GM10847 (cell line): Measurements from ENCODE around the gene SIAH1.

ENCODE experiments used
- POLR2A ChIP-seq: IDR thresholded peaks from 2 replicates; pipeline ENCODE4 v1.6.1; 2011; ENCODE audit not compliant: insufficient read length; ENCODE audit errors: extremely low read depth

SIAH1 gene

DNA sequence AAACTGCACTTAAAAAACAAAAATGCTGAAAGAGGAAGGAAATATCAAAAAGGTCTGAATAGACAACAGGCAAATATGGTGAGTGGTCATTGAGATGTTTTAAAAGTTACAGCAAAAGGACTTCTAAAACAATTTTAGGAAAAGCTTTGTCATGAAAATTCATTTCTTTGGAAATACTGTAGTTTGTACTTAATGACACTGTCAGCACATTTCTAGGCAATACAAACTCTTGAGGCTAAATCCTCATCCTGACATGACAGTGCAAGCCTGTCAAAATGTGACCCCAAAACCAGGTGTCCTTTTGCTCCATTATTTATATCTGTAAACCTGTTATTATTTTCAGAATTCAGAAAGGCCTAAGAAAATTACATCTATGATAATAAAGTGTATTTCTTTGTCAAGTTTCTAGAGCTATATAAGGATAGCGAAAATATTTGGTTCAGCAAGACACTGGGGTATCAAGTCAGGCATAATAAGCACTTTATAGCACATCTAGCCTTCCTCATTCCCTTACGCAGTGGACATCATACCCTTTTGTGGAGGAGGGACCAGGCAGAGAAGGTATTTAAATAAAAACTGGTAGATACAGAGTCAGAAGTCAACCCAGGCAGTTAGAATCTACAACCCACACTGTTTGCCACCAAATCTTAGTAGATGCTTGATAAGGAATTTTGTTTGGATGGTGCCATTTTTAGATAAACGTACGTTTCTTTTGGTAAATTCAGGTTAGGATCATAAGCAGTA, 28.4 kb downstream of the SIAH1 start:
- no peak for TF ChIP-seq POLR2A

DNA sequence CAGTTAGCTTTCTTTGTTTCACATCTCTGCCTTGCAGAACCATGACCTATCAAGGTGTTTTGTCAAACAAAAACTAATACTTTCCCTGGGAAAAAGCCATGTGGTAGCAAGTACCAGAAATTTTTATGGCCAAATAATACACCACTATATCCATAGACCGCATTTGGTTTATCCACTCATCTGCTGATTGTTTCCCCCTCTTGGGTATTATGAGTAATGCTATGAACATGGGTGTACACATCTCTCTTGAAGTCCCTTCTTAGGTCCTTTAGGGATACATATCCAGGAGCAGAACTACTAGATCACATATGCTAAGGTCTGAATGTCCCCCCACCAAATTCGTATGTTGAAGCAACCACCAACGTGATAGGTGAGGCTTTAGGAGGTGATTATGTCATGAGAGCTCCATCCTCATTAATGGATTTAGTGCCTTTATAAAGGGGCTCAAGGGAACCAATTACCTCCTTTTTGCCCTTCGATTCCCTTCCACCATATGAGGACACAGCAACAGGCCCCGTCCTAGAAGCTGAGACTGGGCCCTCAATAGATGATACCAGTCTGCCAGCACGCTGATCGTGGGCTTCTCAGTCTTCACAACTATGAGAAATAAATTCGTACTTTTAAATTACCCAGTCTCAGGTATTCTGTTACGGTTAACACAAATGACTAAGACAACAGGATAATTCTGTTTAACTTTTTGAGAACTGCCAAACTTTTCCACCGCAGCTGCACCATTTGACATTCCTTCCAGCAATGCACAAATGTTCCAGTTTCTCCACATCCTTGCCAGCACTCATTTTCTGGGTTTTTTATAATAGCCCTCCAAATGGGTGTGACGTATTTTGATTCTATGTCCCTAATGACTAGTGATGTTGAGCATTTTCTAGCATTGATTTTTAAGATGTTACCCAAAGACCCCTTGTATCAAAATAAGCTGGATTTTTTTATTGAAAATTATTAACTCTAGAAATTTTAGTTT, 30.0 kb downstream of the SIAH1 start:
- TF ChIP-seq POLR2A = no peak

DNA sequence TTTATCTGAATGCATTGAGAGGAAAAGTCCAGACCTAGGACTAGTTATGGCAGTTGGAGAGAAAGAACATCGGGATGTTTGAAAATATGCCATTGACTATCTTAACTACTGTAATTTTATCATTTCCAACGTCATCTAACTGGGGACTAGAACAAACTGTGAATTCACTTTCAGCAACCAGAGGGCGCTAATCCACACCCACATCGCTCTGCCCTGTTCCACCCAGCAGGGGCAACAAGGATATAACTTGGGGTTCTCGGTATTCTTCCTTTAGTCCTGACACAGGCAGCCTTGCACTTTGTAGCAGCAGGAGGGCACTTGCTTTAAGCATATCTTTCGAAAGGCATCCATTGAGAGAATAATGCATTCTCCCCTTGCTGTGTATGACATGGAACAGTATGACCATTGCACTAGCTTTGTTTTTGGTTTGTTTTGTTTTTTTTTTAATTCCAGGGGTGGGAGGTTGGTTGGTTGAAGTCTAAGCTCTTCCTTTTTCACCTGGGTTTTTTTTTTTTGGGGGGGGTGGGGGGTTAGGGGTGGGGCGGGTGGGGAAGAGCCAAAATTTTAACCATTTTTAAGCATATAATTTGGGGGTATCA, 31.5 kb downstream of the SIAH1 start:
- no peak for TF ChIP-seq POLR2A

DNA sequence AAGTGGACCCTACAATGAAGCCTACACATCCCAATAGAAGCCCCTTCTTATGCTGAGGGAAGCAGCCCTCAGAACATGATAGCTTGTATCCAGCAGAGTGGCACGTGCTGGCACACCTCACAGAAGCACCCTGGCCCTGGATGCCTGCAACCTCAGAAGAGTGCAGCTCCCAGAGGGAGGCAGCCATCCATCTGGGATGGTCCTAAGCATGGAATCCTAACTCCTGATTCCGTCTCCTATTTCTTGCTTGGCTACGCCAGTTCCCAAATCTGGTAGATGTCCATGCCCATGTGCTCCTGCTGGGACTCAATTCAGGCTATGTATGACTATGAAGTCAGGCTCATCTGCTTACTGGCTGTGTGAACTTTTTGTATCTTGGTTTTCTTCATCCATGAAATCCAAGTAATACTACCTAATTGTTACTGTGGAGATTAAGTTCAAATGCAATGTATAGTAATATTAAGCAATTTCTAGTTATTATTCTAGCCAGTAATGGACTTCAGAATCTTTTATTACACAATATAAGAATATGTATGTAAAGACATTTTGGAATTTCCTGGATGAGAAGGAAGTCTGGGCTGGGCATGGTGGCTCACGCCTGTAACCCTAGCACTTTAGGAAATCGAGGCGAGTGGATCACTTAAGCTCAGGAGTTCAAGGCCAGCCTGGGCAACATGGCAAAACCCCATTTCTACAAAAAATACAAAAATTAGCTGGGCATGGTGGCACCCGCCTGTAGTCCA, 32.4 kb downstream of the SIAH1 start:
- no peak for TF ChIP-seq POLR2A

DNA sequence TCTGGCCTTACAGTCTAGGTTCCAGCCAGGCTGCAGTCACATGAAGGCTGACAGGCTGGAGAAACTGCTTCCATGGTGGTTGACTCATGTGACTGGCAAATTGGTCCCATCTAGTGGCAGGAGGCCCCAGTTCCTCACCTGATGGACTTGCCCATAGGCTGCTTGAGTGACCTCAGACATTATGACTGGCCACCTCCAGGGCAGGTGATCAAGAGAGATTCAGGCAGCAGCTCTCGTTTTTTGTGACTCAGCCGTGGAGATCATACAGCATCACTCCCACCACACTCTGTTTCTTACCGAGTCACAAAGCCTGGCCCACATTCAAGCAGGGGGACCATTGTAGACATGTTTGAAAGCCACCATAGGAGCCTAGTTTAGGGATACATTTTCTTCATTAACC, 34.5 kb downstream of the SIAH1 start:
- TF ChIP-seq POLR2A = no peak

DNA sequence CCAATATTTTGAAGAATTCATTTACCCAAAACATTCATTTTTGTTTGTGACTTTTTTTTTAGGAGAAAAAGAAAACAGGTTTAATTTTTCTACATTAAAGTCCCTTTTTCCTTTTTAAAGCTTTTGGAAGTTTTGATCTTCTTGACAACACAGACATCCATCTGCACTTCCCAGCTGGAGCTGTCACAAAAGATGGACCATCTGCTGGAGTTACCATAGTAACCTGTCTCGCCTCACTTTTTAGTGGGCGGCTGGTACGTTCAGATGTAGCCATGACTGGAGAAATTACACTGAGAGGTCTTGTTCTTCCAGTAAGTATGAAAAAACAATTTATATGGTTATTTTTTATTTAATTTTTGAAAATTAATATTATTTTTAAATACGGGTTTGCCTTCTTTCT, 37.2 kb downstream of the SIAH1 start:
- no peak for TF ChIP-seq POLR2A

DNA sequence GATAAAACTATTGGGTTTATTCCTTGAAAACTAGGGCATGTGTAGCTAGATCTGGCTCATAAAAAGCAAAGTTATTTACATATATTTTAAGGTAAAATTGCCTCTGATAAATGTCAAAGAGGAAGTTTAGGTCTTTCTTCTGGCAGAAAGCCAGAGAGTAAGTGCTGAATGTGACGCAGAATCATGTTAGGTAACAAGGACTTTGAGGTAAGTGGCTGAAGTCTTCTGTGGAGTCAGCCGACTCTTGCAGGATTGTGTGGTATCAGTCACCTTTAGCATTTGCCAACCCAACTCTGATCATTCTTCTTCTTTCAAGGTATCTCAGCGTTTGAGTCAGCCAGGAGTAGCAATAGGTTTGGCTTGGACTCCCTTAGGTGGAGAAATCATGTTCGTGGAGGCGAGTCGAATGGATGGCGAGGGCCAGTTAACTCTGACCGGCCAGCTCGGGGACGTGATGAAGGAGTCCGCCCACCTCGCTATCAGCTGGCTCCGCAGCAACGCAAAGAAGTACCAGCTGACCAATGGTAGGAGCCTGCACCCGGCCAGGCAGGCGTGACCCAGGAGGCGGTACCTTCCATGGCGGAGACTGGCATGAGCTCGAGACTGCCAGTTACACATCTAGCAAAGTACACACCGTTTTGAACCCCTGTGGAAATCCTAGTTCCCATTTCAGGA, 37.9 kb downstream of the SIAH1 start:
- TF ChIP-seq POLR2A = no peak

DNA sequence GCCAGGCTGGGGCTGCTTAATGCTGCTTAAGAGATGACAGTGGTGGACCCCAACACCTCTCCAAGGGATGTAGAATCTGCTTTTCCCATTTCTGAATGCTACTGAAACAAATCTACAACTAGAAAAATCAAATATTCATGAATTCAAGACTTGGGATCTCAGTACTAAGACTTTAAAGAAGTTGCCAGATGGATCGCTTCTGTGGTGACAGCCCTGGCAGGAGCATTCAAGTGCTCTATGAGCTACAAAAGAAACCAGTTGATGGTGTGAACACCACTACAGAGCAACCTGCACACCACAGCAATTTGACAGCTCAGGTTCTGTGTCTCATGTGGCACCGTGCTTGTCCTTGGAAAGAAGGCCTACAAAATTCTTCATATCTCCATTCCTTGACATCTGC, 42.6 kb downstream of the SIAH1 start:
- TF ChIP-seq POLR2A = no peak

DNA sequence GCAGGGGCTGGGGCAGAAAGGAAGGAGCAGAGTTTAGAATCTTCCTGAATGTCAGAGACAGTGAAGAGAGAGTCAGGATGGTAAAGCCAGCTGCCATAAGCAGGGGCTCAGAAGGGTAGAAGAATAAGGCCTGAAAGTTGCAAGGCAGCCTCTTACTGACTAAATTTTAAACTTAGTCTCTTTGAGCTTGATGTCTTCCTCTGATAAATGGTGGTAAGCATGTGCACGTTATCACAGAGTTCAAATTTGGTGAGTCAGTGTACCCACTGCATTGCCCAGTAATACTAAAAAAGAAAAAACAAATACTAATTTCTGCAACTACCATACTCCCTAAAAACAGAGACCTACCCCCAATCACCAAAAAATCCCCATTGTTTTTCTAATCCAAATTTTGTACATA, 45.2 kb downstream of the SIAH1 start:
- TF ChIP-seq POLR2A = no peak

DNA sequence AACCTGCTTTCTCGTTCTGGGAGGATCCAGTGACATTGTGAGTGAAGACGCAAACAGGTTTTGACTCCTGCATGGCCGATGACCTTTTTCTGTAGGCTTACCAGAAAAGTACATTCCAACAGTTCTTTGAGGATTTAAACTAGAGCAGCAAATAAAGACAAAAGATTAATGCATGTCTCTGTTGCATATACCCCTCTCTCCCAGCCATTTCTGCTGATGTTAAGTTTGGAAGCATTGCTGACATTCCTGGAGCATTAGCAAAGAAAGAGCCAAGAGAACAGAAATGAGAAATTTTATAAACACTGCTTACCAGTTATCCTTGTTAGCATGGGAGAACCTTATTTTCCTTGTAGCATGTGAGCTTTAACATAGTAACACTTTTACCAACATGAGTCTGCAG, 49.3 kb downstream of the SIAH1 start:
- no peak for TF ChIP-seq POLR2A

DNA sequence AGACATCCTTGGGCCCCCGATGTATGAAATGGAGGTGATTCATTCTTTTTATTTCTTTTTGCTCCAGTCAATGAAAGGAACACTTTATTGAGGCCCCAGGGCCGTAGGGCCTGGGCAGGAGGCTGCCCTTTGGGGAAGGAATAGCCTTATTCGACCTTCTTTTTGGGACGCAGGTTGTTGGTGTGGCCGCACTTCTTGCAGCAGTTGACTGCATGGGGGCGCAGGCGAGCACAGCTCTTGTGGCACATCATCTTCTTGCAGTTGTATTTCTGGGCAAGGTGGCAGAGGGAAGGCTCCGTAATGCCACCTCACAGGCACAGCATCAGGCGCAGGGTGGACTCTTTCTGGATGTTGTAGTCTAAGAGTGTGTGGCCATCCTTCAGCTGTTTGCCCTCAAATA, 50.9 kb downstream of the SIAH1 start:
- TF ChIP-seq POLR2A = no peak

DNA sequence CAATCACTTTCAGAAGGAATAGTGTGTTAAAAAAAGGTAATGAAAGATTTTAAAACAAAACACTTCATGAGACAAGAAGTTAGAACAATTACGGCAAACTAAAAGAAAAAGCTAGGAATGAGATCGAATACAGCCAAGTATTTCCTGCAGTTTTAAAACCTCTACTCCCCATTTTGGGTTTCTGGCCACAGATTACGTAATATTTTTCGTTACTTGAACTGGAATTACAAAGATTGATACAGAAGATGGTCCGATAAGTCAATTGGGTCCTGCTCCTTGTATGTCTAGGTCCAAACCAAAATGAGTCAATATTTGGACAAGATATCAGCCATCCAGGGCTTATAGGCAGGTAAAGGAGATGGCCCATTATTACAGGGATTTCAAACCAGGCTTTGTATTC, 52.2 kb downstream of the SIAH1 start:
- no peak for TF ChIP-seq POLR2A

DNA sequence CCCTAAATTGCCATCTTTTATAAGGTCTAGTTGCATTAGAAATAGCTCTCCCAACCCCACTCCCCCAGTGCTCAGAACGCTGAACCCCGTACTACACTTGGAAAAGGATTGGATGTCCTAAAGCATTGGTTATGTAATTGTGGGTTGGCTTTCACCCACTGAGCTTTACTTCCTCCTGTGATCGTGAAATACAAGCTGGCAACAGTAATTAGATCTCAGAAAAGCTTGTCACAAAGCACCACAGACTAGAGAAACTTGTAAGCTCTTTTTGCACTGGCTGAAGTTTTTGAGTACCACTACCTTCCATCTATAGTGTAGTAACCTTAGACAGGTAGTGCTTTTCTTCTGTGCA, 54.4 kb downstream of the SIAH1 start:
- TF ChIP-seq POLR2A = no peak

DNA sequence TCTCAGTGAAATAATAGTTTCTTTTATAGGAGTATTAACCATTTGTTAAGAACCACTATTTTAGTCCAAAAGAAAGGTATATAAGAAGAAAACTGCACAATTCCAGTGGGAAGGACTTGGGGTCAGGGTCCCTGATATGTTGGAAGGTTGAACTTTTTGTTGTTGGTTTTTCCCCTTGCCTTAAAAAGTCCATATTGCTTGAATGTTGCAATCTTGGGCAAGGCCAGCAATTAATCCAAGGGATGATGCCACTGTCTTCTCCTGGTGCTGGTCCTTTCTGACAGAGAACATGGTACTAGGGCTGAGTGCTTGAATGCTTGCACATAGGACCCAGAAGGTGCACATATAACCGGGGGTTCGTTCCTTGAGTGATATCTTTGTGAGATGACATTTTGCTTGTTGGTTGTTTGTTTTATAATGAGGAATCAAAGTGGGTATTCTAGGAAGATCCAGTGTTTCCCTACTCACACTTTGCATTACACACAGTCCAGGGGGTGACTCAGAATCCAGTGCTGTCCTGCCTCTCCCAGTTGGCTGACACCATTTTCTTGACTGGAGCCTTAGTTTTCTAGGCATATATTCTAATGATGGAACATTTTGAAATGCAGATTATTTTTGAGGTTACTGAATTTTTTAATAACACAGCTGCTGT, 54.9 kb downstream of the SIAH1 start:
- no peak for TF ChIP-seq POLR2A

DNA sequence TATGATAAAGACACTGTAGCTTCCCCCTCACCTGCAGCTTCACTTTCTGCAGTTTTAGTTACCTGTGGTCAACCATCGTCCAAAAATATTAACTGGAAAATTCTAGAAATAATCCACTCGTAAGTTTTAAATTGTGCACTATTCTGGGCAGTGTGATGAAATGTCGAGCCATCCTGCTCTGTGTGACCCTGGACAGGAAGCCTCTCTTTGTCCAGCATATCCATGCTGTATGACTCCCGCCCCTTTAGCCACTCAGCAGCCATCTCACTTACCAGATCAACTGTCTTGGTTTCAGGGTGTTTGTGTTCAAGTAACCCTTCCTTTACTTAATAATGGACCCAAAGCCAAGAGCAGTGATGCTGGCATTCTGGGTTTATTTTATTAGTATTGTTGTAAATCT, 56.1 kb downstream of the SIAH1 start:
- no peak for TF ChIP-seq POLR2A

DNA sequence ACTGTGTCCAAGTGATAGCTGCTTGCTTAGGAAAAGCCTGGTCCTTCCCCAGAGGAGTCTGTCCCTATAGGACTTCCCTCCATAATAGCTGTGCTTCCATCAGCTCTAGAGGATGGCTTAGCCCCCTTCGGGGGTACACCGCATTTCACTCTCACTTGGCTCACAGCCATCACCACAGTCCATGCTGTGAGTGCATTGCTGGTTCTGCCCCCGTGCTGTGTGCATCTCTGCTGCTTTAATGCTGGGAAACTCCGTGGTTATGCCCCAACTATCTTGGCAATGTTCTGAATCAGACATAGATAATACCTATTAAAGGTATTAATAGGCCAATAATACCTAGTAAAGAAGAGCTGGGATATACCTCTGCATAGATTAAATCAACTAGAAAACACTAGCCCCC, 58.3 kb downstream of the SIAH1 start:
- no peak for TF ChIP-seq POLR2A
